PC-3 (cell line): ENCODE data around the gene ISY1. TPM values are rescaled to one million over a fixed set of nuclear protein-coding genes. Genes with fewer than 3 reads are reported as not detected.

Source experiments
- ATAC-seq: fragments of 200-7000 bp; cut with Tn5 transposase; 2 replicates; pipeline ENCODE4 v1.9.1; 2020; ENCODE audit warnings: mild to moderate bottlenecking, moderate library complexity
- BruUV-seq: library from RNA; stranded (reverse); fragments of 400-500 nt; replicated peaks from 2 replicates; lab custom pipeline; 2021; lab: Mats Ljungman, UMichigan
- CTCF ChIA-PET: fragments of 300-600 bp; sonication (Branson Sonifier 250); formaldehyde crosslinking; loops from one replicate; lab custom pipeline; 2022; ENCODE audit warnings: antibody characterized with exemption; lab: Charles Lee
- POLR2A ChIA-PET: fragments of 300-600 bp; sonication (Branson Sonifier 250); formaldehyde crosslinking; loops from one replicate; lab custom pipeline; 2022; ENCODE audit warnings: antibody characterized with exemption; ENCODE audit not compliant: unreplicated experiment; lab: Charles Lee
- DNase-seq: peaks from one replicate; pipeline ENCODE4 v3.0.0-alpha.2; 2015
- H2AFZ ChIP-seq: fragments of 300-600 bp; sonication (generic); 2 replicates; pipeline ENCODE4 v1.6.0; 2016; ENCODE audit warnings: antibody characterized with exemption, low read length
- H3F3A ChIP-seq: fragments of 300-600 bp; sonication (generic); one replicate; pipeline ENCODE4 v1.6.0; 2017; ENCODE audit warnings: antibody characterized with exemption, low read length, control low read depth, mild to moderate bottlenecking; ENCODE audit not compliant: unreplicated experiment
- H3K27ac ChIP-seq: fragments of 300-600 bp; sonication (generic); 2 replicates; pipeline ENCODE4 v1.5.1; 2016; ENCODE audit warnings: mild to moderate bottlenecking, low read length
- H3K27me3 ChIP-seq: fragments of 300-600 bp; sonication (generic); 2 replicates; pipeline ENCODE4 v1.6.1; 2016; ENCODE audit warnings: low read length, mixed read lengths
- H3K36me3 ChIP-seq: fragments of 300-600 bp; sonication (generic); 2 replicates; pipeline ENCODE4 v1.6.1; 2016; ENCODE audit warnings: low read depth, mixed run types, low read length, mixed read lengths
- H3K4me1 ChIP-seq: fragments of 300-600 bp; sonication (generic); 2 replicates; pipeline ENCODE4 v1.5.1; 2016; ENCODE audit warnings: low read length; ENCODE audit not compliant: insufficient read depth
- H3K4me2 ChIP-seq: fragments of 300-600 bp; sonication (generic); 2 replicates; pipeline ENCODE4 v1.6.0; 2016; ENCODE audit warnings: low read length
- H3K4me3 ChIP-seq: fragments of 300-600 bp; sonication (generic); 2 replicates; pipeline ENCODE4 v1.5.1; 2016; ENCODE audit warnings: mild to moderate bottlenecking, low read length, mixed read lengths
- H3K79me2 ChIP-seq: fragments of 300-600 bp; sonication (generic); 2 replicates; pipeline ENCODE4 v1.6.1; 2017; ENCODE audit warnings: low read length, mixed read lengths
- H3K9ac ChIP-seq: fragments of 300-600 bp; sonication (generic); 2 replicates; pipeline ENCODE4 v1.6.0; 2016; ENCODE audit warnings: mild to moderate bottlenecking, low read length
- H3K9me2 ChIP-seq: fragments of 300-600 bp; sonication (generic); replicated peaks from 2 replicates; pipeline ENCODE4 v1.6.1; 2016; ENCODE audit warnings: mixed run types, low read length, mixed read lengths
- H3K9me3 ChIP-seq: fragments of 300-600 bp; sonication (generic); 2 replicates; pipeline ENCODE4 v1.6.1; 2016; ENCODE audit warnings: low read length, mixed read lengths
- H4K20me1 ChIP-seq: fragments of 300-600 bp; sonication (generic); 2 replicates; pipeline ENCODE4 v1.6.1; 2016; ENCODE audit warnings: low read length, mixed read lengths
- CTCF ChIP-seq: fragments of 300-600 bp; sonication (generic); conservative IDR thresholded peaks from 2 replicates; pipeline ENCODE4 v1.5.1; 2017; ENCODE audit warnings: antibody characterized with exemption, low read depth, mild to moderate bottlenecking, low read length
- EZH2 ChIP-seq: fragments of 300-600 bp; sonication (generic); IDR thresholded peaks from one replicate; pipeline ENCODE4 v1.6.1; 2017; ENCODE audit warnings: antibody characterized with exemption, mild to moderate bottlenecking, low read length; ENCODE audit not compliant: unreplicated experiment
- EZH2phosphoT487 ChIP-seq: fragments of 300-600 bp; sonication (generic); IDR thresholded peaks from 2 replicates; pipeline ENCODE4 v1.6.1; 2018; ENCODE audit warnings: mild to moderate bottlenecking, antibody characterized with exemption, low read length, borderline replicate concordance
- intact Hi-C: fragments of 100-400 bp; cut with micrococcal nuclease; formaldehyde crosslinking; loops from 2 replicates; pipeline ENCODE4 v1.9.0; 2023
- total RNA-seq: library from RNA; depleted of rRNA; stranded (reverse); fragments of >200 nt; gene quantifications from 2 replicates; pipeline ENCODE4 v1.2.3, GENCODE V29; 2014

Gene ISY1
- total RNA-seq, 1 experiment from 2014 or later: 18.1 TPM

- Histone ChIP-seq H2AFZ (no peak overlapping the region), H3K4me1 (no peaks in the 10 kb centered on the region), H3K27ac (no peak overlapping the region), H3K4me2 (no peak overlapping the region), H3K4me3 (no peak overlapping the region), H3K9me3 (no peaks in the 10 kb centered on the region), H3F3A (no peaks in the 10 kb centered on the region), H3K27me3 (no peaks in the 10 kb centered on the region), H3K79me2 (no peaks in the 10 kb centered on the region), H3K9me2 (no peaks in the 10 kb centered on the region), H4K20me1 (no peaks in the 10 kb centered on the region), H3K36me3 (0 out of 2 replicates have a peak, but pooled peaks cover 3% of the 10 kb centered on the region), H3K9ac (no peak overlapping the region)
- ChIA-PET CTCF (interaction anchor here (0.5 kb wide), 1 partner anchor 137 kb away, joined by 4 read pairs; no protein-coding TSS in a partner anchor), POLR2A (no interaction called here)
- intact Hi-C loops: no loop called here
- no peak for DNase-seq
- TF ChIP-seq EZH2: no peak
- no peak for TF ChIP-seq CTCF
- TF ChIP-seq EZH2phosphoT487: no peak
- ATAC-seq: no peak
- no TSS peak for BruUV-seq
These were observed 53.8 kb downstream of the ISY1 start for GRCh38 chr3:129106866-129107565.

GRCh38 chr3:129106320-129106719 lies 54.5 kb downstream of the ISY1 start:
- Histone ChIP-seq H3K4me2 (no peak overlapping the region), H3K9me2 (no peaks in the 10 kb centered on the region), H3K4me3 (no peak overlapping the region), H3K36me3 (0 out of 2 replicates have a peak, but pooled peaks cover 3% of the 10 kb centered on the region), H3K4me1 (no peaks in the 10 kb centered on the region), H2AFZ (no peak overlapping the region), H4K20me1 (no peaks in the 10 kb centered on the region), H3K9ac (no peak overlapping the region), H3F3A (no peaks in the 10 kb centered on the region), H3K79me2 (no peaks in the 10 kb centered on the region), H3K27ac (no peak overlapping the region), H3K27me3 (no peaks in the 10 kb centered on the region), H3K9me3 (no peaks in the 10 kb centered on the region)
- DNase-seq (peak; percentile 3), ATAC-seq (no peak; the same call in 1 of the 2 replicates)
- BruUV-seq: no TSS peak
- CTCF ChIA-PET: interaction anchor here (0.5 kb wide), 1 partner anchor 136 kb away, joined by 4 read pairs; no protein-coding TSS in a partner anchor
- TF ChIP-seq CTCF: no peak
- no peak for TF ChIP-seq EZH2
- no peak for TF ChIP-seq EZH2phosphoT487
- POLR2A ChIA-PET: no interaction called here
- intact Hi-C loops: no loop called here

GRCh38 chr3:129105862-129106261 lies 55.0 kb downstream of the ISY1 start:
- H3K36me3 ChIP-seq: 0 out of 2 replicates have a peak, but pooled peaks cover 3% of the 10 kb centered on the region
- no TSS peak for BruUV-seq
- CTCF ChIA-PET: no interaction called here
- no peaks in the 10 kb centered on the region for H4K20me1 ChIP-seq
- no peak overlapping the region for H3K9ac ChIP-seq
- POLR2A ChIA-PET: no interaction called here
- no peak overlapping the region for H3K4me3 ChIP-seq
- H2AFZ ChIP-seq: no peak overlapping the region
- DNase-seq (no peak), ATAC-seq (no peak)
- no peaks in the 10 kb centered on the region for H3K79me2 ChIP-seq
- no peaks in the 10 kb centered on the region for H3F3A ChIP-seq
- H3K9me2 ChIP-seq: no peaks in the 10 kb centered on the region
- no peaks in the 10 kb centered on the region for H3K27me3 ChIP-seq
- H3K9me3 ChIP-seq: no peaks in the 10 kb centered on the region
- intact Hi-C loops: no loop called here
- no peak overlapping the region for H3K4me2 ChIP-seq
- TF ChIP-seq CTCF (no peak), EZH2 (no peak), EZH2phosphoT487 (no peak)
- H3K27ac ChIP-seq: no peak overlapping the region
- H3K4me1 ChIP-seq: no peaks in the 10 kb centered on the region
